Endothelial cell of umbilical vein (primary cell): ENCODE measurements around the gene CMTM4. TPM values are rescaled to one million over a fixed set of nuclear protein-coding genes. Genes with fewer than 3 reads are reported as not detected.
A peak's percentile ranks its signal among the peaks of the same experiment; 100 is the strongest.

Experiments
- BruUV-seq: library from RNA; stranded (reverse); fragments of 400-500 nt; replicated peaks from 2 replicates; lab custom pipeline; 2021; lab: Mats Ljungman, UMichigan
- CTCF ChIA-PET: fragments of 300-600, 350-600 bp; sonication (Branson Sonifier 250); formaldehyde crosslinking; loops from one replicate; lab custom pipeline; 2021; ENCODE audit warnings: antibody characterized with exemption, inconsistent platforms; lab: Charles Lee
- POLR2A ChIA-PET: fragments of 300-600, 350-600 bp; sonication (Branson Sonifier 250); formaldehyde crosslinking; loops from one replicate; lab custom pipeline; 2021; ENCODE audit warnings: antibody characterized with exemption, inconsistent platforms; lab: Charles Lee
- DNase-seq: peaks from one replicate; pipeline ENCODE4 v3.0.0-alpha.2; 2011; ENCODE audit warnings: low read depth, low spot score
- FAIRE-seq: peaks from 2 replicates; lab custom pipeline; 2011; peaks lifted over from hg19 to GRCh38; lab: Jason Lieb, UNC
- H2AFZ ChIP-seq: 2 replicates; pipeline ENCODE4 v1.6.0; 2012; ENCODE audit warnings: low read depth, low read length, control low read depth, inconsistent platforms
- H3K27ac ChIP-seq: 2 replicates; pipeline ENCODE4 v1.5.1; 2011; ENCODE audit warnings: low read depth, mild to moderate bottlenecking, control low read depth, low read length, moderate library complexity; ENCODE audit not compliant: insufficient read depth
- H3K27me3 ChIP-seq, 2 experiments: 2 replicates each; pipeline versions ENCODE4 v1.6.0 to v1.6.1; 2011; ENCODE audit warnings: low read length in 2 of 2, mixed read lengths in 1 of 2; ENCODE audit not compliant: control insufficient read depth in 2 of 2, insufficient read depth in 2 of 2
- H3K36me3 ChIP-seq, 2 experiments: 2 replicates in 1 of 2; 3 replicates in 1 of 2; pipeline ENCODE4 v1.5.1; 2011; ENCODE audit warnings: low read length in 2 of 2, mild to moderate bottlenecking in 1 of 2, moderate library complexity in 1 of 2; ENCODE audit not compliant: control insufficient read depth in 2 of 2, insufficient read depth in 2 of 2; ENCODE audit errors: extremely low read depth in 1 of 2
- H3K4me1 ChIP-seq: 3 replicates; pipeline ENCODE4 v1.5.1; 2011; ENCODE audit warnings: mild to moderate bottlenecking, low read length; ENCODE audit not compliant: control insufficient read depth, insufficient read depth; ENCODE audit errors: extremely low read depth
- H3K4me2 ChIP-seq: 2 replicates; pipeline ENCODE4 v1.6.1; 2011; ENCODE audit warnings: low read length, control low read depth, mixed read lengths; ENCODE audit not compliant: insufficient read depth
- H3K4me3 ChIP-seq, 3 experiments: fragments of 200-600 bp in 1 of 3; sonication (generic), shearing (Covaris generic) in 1 of 3; replicated peaks in 1 of 3; 2 replicates each; pipeline ENCODE4 v1.5.1; 2011 to 2016; ENCODE audit warnings: control low read depth in 3 of 3, low read length in 3 of 3, mild to moderate bottlenecking in 2 of 3, inconsistent platforms in 1 of 3, low read depth in 1 of 3, moderate library complexity in 1 of 3; ENCODE audit not compliant: insufficient read depth in 1 of 3
- H3K79me2 ChIP-seq: 2 replicates; pipeline ENCODE4 v1.6.0; 2012; ENCODE audit warnings: low read length, inconsistent platforms; ENCODE audit not compliant: control insufficient read depth, insufficient read depth
- H3K9ac ChIP-seq: replicated peaks from 2 replicates; pipeline ENCODE3; 2011; ENCODE audit warnings: low read length, control low read depth; ENCODE audit not compliant: insufficient read depth; ENCODE audit errors: extremely low read depth
- H3K9me1 ChIP-seq: replicated peaks from 3 replicates; pipeline ENCODE4 v1.6.0; 2011; ENCODE audit warnings: mild to moderate bottlenecking, low read length; ENCODE audit not compliant: control insufficient read depth, insufficient read depth; ENCODE audit errors: extremely low read depth
- H3K9me3 ChIP-seq: replicated peaks from 2 replicates; pipeline ENCODE4 v1.5.1; 2012; ENCODE audit warnings: low read length, inconsistent platforms; ENCODE audit not compliant: control insufficient read depth, insufficient read depth
- H4K20me1 ChIP-seq: replicated peaks from 2 replicates; pipeline ENCODE3; 2011; ENCODE audit warnings: mild to moderate bottlenecking, low read length; ENCODE audit not compliant: control insufficient read depth, insufficient read depth; ENCODE audit errors: extremely low read depth
- EZH2 ChIP-seq: IDR thresholded peaks from 2 replicates; pipeline ENCODE4 v1.6.1; 2012; ENCODE audit warnings: borderline replicate concordance, low read depth, mild to moderate bottlenecking, moderate library complexity, low read length, inconsistent platforms; ENCODE audit not compliant: severe bottlenecking
- FOS ChIP-seq: IDR thresholded peaks from 2 replicates; pipeline ENCODE4 v1.6.1; 2011; ENCODE audit warnings: mild to moderate bottlenecking, low read length, moderate library complexity, borderline replicate concordance; ENCODE audit not compliant: insufficient read depth
- GATA2 ChIP-seq: IDR thresholded peaks from 2 replicates; pipeline ENCODE4 v1.7.0; 2011; ENCODE audit warnings: low read depth, mild to moderate bottlenecking, moderate library complexity, mixed read lengths, low read length; ENCODE audit not compliant: insufficient read length, insufficient read depth
- JUN ChIP-seq: IDR thresholded peaks from 2 replicates; pipeline ENCODE4 v1.6.1; 2011; ENCODE audit warnings: borderline replicate concordance, low read depth; ENCODE audit not compliant: insufficient read length, insufficient read depth
- MAX ChIP-seq: IDR thresholded peaks from 2 replicates; pipeline ENCODE4 v1.6.1; 2011; ENCODE audit not compliant: insufficient read depth, insufficient read length
- MYC ChIP-seq: IDR thresholded peaks from one replicate; pipeline ENCODE4 v1.6.1; 2011; ENCODE audit warnings: mild to moderate bottlenecking, low read depth, low read length
- POLR2A ChIP-seq: IDR thresholded peaks from 2 replicates; pipeline ENCODE4 v1.6.1; 2012; ENCODE audit warnings: low read depth, mild to moderate bottlenecking, control low read depth, low read length
- POLR2AphosphoS5 ChIP-seq: IDR thresholded peaks from 2 replicates; pipeline ENCODE4 v1.6.1; 2012; ENCODE audit warnings: low read depth, mild to moderate bottlenecking, control low read depth, low read length, moderate library complexity; ENCODE audit not compliant: insufficient read depth
- dilution Hi-C: fragments of 300-500 bp; cut with MboI; formaldehyde crosslinking; loops from one replicate; pipeline ENCODE4 v1.15.0; 2019; ENCODE audit warnings: low sequenced_read_pairs; ENCODE audit not compliant: extremely low pct_ligation_motif_present
- intact Hi-C: fragments of 100-400 bp; cut with micrococcal nuclease; formaldehyde crosslinking; loops from one replicate; pipeline ENCODE4 v1.10.0; 2022
- polyA plus RNA-seq, 4 experiments: library from polyadenylated mRNA; depleted of rRNA in 3 of 4; stranded (reverse) in 3 of 4; unstranded in 1 of 4; fragments of >200 nt; gene quantifications; 2 replicates each; pipeline versions ENCODE4 v1.2.1 to v1.2.3, GENCODE V29; 2011 to 2012; ENCODE audit warnings: missing spikeins in 1 of 4
- total RNA-seq: library from RNA; stranded (reverse); gene quantifications from 2 replicates; pipeline ENCODE4 v1.2.3, GENCODE V29; 2021
- TF ChIP-seq, protein P1 (sequence below), 2 donors: IDR thresholded peaks; 1 replicate in 1 of 2; 2 replicates in 1 of 2; pipeline ENCODE4 v1.5.1; 2011; ENCODE audit warnings: low read length in 2 of 2, mild to moderate bottlenecking in 2 of 2, moderate library complexity in 2 of 2, control low read depth in 1 of 2, inconsistent platforms in 1 of 2, low read depth in 1 of 2; ENCODE audit not compliant: insufficient read depth in 1 of 2; ENCODE audit errors: extremely low read depth in 1 of 2

CMTM4 gene
- total and polyA plus RNA-seq, 2 donors (not counting 3 experiments of a cell fraction or from before 2014, with no cell fraction given): 9.0 to 10.7 TPM

- no TSS peak for BruUV-seq
- DNase-seq (no peak), FAIRE-seq (no peak)
- H3K79me2 ChIP-seq: no peaks in the 10 kb centered on the region
- H4K20me1 ChIP-seq: no peaks in the 10 kb centered on the region
- no peak for TF ChIP-seq FOS
- no peak for TF ChIP-seq POLR2A
- TF ChIP-seq EZH2: no peak
- TF ChIP-seq POLR2AphosphoS5: no peak
- TF ChIP-seq JUN: no peak
- no peak overlapping the region for H3K4me2 ChIP-seq
- H3K9me1 ChIP-seq: no peaks in the 10 kb centered on the region
- H2AFZ ChIP-seq: no peak overlapping the region
- no peaks in the 10 kb centered on the region for H3K36me3 ChIP-seq
- peaks cover 8% of the 10 kb centered on the region for H3K4me1 ChIP-seq
- dilution Hi-C loops: no loop called here
- peaks cover 2% of the 10 kb centered on the region in 2 experiments for H3K27me3 ChIP-seq
- H3K27ac ChIP-seq: no peak overlapping the region
- H3K4me3 ChIP-seq: no peak overlapping the region
- POLR2A ChIA-PET: no interaction called here
- H3K9me3 ChIP-seq: no peaks in the 10 kb centered on the region
- intact Hi-C loops: no loop called here
- CTCF ChIA-PET: interaction anchor here (0.8 to 7.8 kb wide), 6 partner anchors 36 to 170 kb away, joined by 3 to 49 read pairs (median 3); no protein-coding TSS in a partner anchor
- no peak overlapping the region for H3K9ac ChIP-seq
These were observed 1.5 kb upstream of the CMTM4 start for GRCh38 chr16:66698046-66698445.

DNA sequence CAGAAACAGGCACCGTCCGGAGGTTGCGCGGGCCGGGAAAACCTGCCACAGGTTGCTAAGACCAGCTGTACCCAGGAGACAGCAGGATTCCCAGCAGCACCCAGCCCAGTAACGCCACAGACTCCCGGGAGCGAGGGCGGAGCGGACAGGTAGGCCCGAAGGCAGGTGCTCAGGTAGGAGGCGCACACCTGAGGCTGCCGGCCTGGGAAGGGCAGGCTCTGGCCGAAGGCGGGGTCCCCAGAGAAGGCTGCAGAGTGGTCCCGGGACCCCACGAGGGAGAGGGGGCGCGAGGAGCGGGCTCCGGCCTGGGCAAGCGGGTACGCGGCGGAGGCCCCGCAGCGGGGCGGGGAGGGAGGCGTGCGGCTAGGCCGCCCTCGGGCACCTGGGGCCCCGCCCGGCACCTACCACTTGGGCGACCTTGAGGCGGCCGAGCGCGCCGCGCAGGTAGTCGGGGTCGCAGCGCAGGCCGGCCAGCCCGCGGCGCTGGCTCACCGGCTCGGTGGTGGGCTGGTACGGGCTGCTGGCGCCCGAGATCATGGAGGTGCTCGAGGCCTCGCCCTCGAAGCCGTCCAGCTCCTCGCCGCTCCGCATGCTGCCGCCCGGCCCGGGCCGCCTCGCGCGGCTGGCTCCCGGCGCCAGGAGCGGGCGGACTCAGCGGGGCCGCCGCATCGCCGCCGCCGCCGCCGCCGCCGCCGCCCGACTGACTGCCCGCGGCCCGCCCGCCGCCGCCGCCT is 441 bp downstream of the CMTM4 start:
- intact Hi-C loops: loop anchor here (2.0 kb wide), 1 partner anchor 35 kb away; no protein-coding TSS in a partner anchor
- peak overlapping the region; percentile 45 for H3K9ac ChIP-seq
- no peaks in the 10 kb centered on the region for H3K9me1 ChIP-seq
- no TSS peak for BruUV-seq
- H3K4me2 ChIP-seq: peak overlapping the region; percentile 66
- CTCF ChIA-PET: interaction anchor here (0.6 to 7.8 kb wide), 11 partner anchors 11 to 172 kb away, joined by 3 to 49 read pairs (median 3); no protein-coding TSS in a partner anchor
- H4K20me1 ChIP-seq: no peaks in the 10 kb centered on the region
- dilution Hi-C loops: no loop called here
- peaks cover 2% of the 10 kb centered on the region in 2 experiments for H3K27me3 ChIP-seq
- H3K36me3 ChIP-seq: no peaks in the 10 kb centered on the region
- POLR2A ChIA-PET: no interaction called here
- peak; percentile 10 for DNase-seq
- FAIRE-seq: no peak
- no peak overlapping the region for H3K27ac ChIP-seq
- H3K79me2 ChIP-seq: no peaks in the 10 kb centered on the region
- TF ChIP-seq GATA2: no peak
- TF ChIP-seq, protein P1, sequence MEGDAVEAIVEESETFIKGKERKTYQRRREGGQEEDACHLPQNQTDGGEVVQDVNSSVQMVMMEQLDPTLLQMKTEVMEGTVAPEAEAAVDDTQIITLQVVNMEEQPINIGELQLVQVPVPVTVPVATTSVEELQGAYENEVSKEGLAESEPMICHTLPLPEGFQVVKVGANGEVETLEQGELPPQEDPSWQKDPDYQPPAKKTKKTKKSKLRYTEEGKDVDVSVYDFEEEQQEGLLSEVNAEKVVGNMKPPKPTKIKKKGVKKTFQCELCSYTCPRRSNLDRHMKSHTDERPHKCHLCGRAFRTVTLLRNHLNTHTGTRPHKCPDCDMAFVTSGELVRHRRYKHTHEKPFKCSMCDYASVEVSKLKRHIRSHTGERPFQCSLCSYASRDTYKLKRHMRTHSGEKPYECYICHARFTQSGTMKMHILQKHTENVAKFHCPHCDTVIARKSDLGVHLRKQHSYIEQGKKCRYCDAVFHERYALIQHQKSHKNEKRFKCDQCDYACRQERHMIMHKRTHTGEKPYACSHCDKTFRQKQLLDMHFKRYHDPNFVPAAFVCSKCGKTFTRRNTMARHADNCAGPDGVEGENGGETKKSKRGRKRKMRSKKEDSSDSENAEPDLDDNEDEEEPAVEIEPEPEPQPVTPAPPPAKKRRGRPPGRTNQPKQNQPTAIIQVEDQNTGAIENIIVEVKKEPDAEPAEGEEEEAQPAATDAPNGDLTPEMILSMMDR (IDR thresholded peaks at IDR 0.05; ENCODE audit: extremely low read depth in 1 of 2, insufficient read depth in 1 of 2, low read depth in 1 of 2, low read length in 2 of 2): no peak
- TF ChIP-seq POLR2AphosphoS5: no peak
- no peak for TF ChIP-seq MYC
- no peak for TF ChIP-seq MAX
- TF ChIP-seq POLR2A: no peak
- no peak for TF ChIP-seq JUN
- no peak for TF ChIP-seq FOS
- no peak for TF ChIP-seq EZH2
- peak overlapping the region; percentile 86 for H2AFZ ChIP-seq
- peak overlapping the region; percentile 40 to 60 (median 53) for H3K4me3 ChIP-seq
- peaks cover 8% of the 10 kb centered on the region for H3K4me1 ChIP-seq
- H3K9me3 ChIP-seq: no peaks in the 10 kb centered on the region
